ENCODE measurements around the gene C10orf105. TPM values are rescaled to one million over a fixed set of nuclear protein-coding genes. Genes with fewer than 3 reads are reported as not detected.

Gene C10orf105
- total RNA-seq, 1 donor from 2014 or later: not detected

GRCh38 chr10:71695502-71696476 is 23.8 kb downstream of the C10orf105 start:
- Mint-ChIP-seq H3K27me3 (ENCODE audit: low read depth) (peaks cover 21% of the 10 kb centered on the region), H3K36me3 (ENCODE audit: low read depth) (peaks cover 1% of the 10 kb centered on the region), H3K4me1 (ENCODE audit: low read depth) (no peaks in the 10 kb centered on the region), H3K9me3 (ENCODE audit: low read depth) (no peaks in the 10 kb centered on the region), H3K27ac (ENCODE audit: unreplicated experiment) (no peak overlapping the region), H3K4me3 (ENCODE audit: unreplicated experiment) (no peak overlapping the region)
- TF ChIP-seq, protein P1, sequence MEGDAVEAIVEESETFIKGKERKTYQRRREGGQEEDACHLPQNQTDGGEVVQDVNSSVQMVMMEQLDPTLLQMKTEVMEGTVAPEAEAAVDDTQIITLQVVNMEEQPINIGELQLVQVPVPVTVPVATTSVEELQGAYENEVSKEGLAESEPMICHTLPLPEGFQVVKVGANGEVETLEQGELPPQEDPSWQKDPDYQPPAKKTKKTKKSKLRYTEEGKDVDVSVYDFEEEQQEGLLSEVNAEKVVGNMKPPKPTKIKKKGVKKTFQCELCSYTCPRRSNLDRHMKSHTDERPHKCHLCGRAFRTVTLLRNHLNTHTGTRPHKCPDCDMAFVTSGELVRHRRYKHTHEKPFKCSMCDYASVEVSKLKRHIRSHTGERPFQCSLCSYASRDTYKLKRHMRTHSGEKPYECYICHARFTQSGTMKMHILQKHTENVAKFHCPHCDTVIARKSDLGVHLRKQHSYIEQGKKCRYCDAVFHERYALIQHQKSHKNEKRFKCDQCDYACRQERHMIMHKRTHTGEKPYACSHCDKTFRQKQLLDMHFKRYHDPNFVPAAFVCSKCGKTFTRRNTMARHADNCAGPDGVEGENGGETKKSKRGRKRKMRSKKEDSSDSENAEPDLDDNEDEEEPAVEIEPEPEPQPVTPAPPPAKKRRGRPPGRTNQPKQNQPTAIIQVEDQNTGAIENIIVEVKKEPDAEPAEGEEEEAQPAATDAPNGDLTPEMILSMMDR (IDR thresholded peaks at IDR 0.05): no peak
- DNase-seq (ENCODE audit: low spot score): no peak

DNA sequence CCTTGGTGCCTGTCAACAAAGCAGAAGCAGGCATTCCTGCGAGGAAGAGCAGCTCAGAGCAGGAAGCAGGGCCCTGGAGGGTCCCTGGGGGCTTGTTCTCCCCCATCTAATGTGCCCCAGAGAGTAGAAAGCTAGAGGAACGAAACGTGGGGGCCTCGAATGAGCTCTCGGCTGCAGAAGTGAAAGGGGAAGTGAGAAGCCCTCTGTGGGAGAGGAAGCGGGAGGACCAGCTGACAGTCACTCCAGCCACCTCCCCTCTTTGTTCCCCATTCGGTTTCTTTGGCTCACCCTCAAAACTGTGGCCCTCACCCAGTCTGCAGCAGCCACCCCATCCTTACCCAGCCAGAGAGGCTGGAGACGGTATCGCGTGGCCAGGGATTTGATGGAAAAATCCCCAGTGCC is 25.0 kb downstream of the C10orf105 start:
- Mint-ChIP-seq H3K9me3 (ENCODE audit: low read depth) (no peaks in the 10 kb centered on the region), H3K27ac (ENCODE audit: unreplicated experiment) (no peak overlapping the region), H3K27me3 (ENCODE audit: low read depth) (peaks cover 19% of the 10 kb centered on the region), H3K4me1 (ENCODE audit: low read depth) (no peaks in the 10 kb centered on the region), H3K4me3 (ENCODE audit: unreplicated experiment) (no peak overlapping the region), H3K36me3 (ENCODE audit: low read depth) (peaks cover 1% of the 10 kb centered on the region)
- DNase-seq (ENCODE audit: low spot score): no peak
- TF ChIP-seq, protein P1 (IDR thresholded peaks at IDR 0.05): no peak

DNA sequence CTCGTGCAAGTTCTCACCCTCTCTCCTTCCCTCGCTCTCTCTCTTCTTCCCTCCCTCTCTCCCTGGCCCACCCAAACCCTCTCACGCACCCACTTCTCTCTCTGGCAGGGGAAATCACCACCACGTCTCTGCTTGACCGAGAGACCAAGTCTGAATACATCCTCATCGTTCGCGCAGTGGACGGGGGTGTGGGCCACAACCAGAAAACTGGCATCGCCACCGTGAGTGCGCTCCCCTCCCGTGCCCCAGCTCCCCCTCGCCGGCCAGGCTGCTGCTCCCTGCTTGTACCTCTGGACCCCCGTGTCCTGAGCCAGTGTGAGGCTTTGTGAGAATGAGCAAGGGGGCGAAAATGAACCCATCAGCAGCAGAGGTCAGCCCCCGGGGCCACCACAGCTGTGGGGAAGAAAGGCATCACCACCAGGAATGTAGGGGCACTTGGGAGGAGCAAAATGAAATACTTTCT is 25.5 kb downstream of the C10orf105 start:
- no peak overlapping the region for H3K4me3 Mint-ChIP-seq (ENCODE audit: unreplicated experiment)
- TF ChIP-seq, protein P1 (IDR thresholded peaks at IDR 0.05): no peak
- peaks cover 14% of the 10 kb centered on the region for H3K27me3 Mint-ChIP-seq (ENCODE audit: low read depth)
- peaks cover 1% of the 10 kb centered on the region for H3K36me3 Mint-ChIP-seq (ENCODE audit: low read depth)
- no peak for DNase-seq (ENCODE audit: low spot score)
- H3K4me1 Mint-ChIP-seq (ENCODE audit: low read depth): no peaks in the 10 kb centered on the region
- no peaks in the 10 kb centered on the region for H3K9me3 Mint-ChIP-seq (ENCODE audit: low read depth)
- H3K27ac Mint-ChIP-seq (ENCODE audit: unreplicated experiment): no peak overlapping the region

DNA sequence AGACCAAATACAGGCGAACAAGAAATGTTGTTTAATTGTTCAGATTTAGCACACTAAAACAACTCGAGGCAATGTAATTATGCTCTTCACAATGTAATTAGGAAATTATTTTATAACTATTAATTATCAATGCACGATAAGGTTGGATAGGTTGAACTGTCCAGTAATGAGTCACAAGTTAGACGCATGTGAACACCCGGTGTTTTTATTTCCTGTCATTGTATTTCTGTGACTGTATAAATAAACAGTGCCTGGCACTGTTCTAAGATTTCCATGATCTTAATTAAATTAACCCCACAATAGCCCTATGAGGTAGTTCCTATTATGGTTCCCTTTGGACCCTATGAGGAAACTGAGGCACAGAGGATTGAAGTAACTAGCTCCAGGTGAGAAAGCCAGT is 26.2 kb downstream of the C10orf105 start:
- Mint-ChIP-seq H3K4me1 (ENCODE audit: low read depth) (no peaks in the 10 kb centered on the region), H3K9me3 (ENCODE audit: low read depth) (no peaks in the 10 kb centered on the region), H3K27me3 (ENCODE audit: low read depth) (peaks cover 8% of the 10 kb centered on the region), H3K27ac (ENCODE audit: unreplicated experiment) (no peak overlapping the region), H3K36me3 (ENCODE audit: low read depth) (peaks cover 1% of the 10 kb centered on the region), H3K4me3 (ENCODE audit: unreplicated experiment) (no peak overlapping the region)
- no peak for DNase-seq (ENCODE audit: low spot score)
- TF ChIP-seq, protein P1 (IDR thresholded peaks at IDR 0.05): no peak

DNA sequence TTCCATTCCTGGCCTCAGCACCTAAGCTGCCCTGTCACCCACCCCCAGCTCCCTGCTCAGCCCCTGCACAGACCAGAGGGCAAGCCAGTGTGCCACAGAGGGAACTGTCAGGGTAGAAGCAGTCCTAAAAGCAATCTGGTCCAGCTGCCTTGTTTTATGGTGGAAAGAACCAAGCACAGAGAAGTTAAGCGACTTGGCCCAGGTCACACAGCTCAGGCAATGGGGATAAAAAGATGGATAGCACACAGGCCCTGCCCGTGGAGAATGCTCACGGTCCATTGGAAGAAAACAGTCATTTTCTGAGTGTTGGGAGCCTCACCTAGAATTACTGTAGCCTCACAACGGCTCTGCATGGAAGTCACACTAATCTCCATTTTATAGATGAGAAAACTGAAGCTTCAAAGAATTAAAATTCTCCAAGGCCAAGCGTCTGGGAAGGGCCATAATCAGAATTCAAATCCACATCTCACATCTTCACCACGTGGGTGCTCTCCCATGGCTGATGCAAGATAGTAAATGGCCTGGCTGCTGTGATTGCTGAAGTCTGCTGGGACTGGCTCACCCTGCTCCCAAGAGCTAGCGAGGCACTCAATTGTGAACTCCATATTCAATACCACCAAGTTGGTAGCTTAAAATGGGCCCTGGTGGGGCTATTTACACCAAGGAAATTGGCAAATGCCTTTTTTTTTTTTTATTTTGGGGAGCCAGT is 26.8 kb downstream of the C10orf105 start:
- Mint-ChIP-seq H3K27me3 (ENCODE audit: low read depth) (peaks cover 7% of the 10 kb centered on the region), H3K27ac (ENCODE audit: unreplicated experiment) (no peak overlapping the region), H3K4me3 (ENCODE audit: unreplicated experiment) (no peak overlapping the region), H3K9me3 (ENCODE audit: low read depth) (peaks cover 4% of the 10 kb centered on the region), H3K36me3 (ENCODE audit: low read depth) (peaks cover 4% of the 10 kb centered on the region), H3K4me1 (ENCODE audit: low read depth) (no peaks in the 10 kb centered on the region)
- TF ChIP-seq, protein P1 (IDR thresholded peaks at IDR 0.05): no peak
- no peak for DNase-seq (ENCODE audit: low spot score)
